ENCODE measurements around the gene PCSK6.
A peak's percentile ranks its signal among the peaks of the same experiment; 100 is the strongest.

PCSK6 gene

GRCh38 chr15:101522621-101523559 lies 33.4 kb upstream of the PCSK6 start:
- DNase-seq (ENCODE audit: low spot score) = no peak

DNA sequence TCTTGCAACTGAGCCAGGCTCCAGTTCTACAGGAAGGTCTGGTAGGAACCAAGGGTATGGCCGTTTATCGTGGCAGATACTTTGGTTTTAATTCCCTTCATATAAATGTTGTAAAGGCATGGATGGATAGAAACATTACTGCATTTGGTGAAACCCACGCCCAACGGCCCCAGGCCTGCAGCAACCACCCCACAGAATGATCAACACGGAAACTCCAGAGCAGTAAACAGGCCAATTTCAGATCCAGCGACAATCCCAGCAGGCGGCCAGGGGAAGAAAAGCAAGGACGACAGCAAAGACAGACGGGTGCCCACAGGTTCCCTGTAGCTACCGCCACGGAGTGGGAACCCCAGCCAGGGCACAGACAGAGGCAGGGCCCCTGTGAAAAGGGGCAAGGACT lies 32.6 kb upstream of the PCSK6 start:
- no peak for DNase-seq (ENCODE audit: low spot score)

- no peak for DNase-seq (ENCODE audit: low spot score)
These were observed 32.1 kb upstream of the PCSK6 start for GRCh38 chr15:101521591-101521990.

DNA sequence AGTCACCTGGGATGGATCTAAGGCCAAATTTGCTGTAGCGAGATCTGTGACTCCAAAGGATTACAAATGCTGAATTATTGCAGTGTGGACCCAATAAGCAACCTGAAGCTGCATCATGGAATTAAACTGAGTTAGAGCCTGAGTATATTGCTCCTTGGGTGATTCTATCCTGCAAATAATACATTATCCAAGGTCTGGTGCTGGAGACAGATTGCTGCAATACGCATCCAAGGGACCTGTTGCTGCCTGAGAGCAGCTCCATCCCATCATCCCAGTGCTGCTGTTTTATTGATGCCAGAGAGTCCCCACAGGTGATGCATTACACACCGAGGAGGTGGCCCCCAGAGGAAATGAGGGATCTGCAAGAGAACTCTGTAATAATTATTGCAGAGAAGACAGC lies 31.6 kb upstream of the PCSK6 start:
- DNase-seq (ENCODE audit: low spot score) = no peak

- no peak for DNase-seq (ENCODE audit: low spot score)
These were observed 30.9 kb upstream of the PCSK6 start for GRCh38 chr15:101520395-101520794.

DNA sequence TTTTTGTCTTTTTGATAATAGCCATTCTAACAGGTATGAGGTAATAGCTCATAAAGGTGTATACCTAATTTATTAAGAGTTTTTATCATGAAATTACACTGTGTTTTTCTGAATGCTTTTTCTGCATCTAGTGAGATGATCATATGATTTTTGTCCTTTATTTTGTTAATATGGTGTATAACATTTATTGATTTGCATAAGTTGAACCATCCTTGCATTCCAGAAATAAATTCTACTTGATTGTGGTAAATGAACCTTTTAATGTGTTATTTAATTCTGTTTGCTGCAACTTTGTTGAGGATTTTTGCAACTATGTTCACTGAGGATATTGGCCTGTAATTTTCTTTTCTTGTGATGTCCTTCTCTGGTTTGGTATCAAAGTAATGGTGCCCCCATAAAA lies 28.0 kb upstream of the PCSK6 start:
- no peak for DNase-seq (ENCODE audit: low spot score)

GRCh38 chr15:101514318-101514717 lies 24.8 kb upstream of the PCSK6 start:
- DNase-seq (ENCODE audit: low spot score) = no peak

GRCh38 chr15:101511717-101512116 lies 22.2 kb upstream of the PCSK6 start:
- DNase-seq (ENCODE audit: low spot score) = no peak

DNA sequence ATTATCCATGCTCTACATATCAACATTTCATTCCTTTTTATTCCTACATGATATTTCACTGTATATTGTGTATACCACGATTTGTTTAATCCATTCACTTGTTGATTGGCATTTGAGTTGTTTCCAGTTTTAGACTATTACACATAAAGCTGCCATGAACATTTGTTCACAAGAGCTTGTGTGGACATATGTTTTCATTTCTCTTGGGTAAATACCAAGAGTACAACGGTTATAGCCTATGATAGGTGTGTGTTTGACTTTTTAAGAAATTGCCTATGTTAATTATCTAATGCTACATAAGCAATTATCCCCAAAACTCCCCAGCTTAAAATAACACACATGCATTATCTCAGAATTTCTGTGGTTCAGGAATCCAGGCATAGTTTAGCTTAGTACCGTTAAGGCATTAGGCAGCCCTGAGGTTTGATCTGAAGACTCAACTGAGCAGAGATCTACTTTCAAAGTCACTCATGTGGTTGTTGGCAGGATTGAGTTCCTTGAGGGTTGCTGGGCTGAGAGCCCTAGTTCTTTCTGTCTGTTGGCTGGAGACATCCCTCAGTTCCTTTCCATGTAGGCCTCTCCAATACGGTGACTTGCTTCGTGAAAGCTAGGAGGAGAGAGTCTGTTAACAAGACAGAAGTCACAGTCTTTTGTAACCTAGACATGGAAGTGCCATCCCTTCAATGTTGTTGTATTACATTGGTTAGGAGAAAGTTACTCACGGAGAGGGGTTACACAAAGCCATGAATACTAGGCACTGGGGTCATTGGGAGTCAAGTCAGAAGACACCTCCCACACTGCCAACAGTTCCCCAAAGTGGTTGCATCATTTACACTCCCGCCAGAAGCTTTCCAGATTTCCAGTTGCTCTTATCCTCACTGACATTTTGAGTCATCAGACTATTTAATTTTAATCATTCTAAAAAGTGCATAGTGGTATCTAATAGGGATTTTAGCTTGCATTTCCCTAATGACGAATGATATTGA lies 21.0 kb upstream of the PCSK6 start:
- no peak for DNase-seq (ENCODE audit: low spot score)

GRCh38 chr15:101509279-101509678 lies 19.8 kb upstream of the PCSK6 start:
- DNase-seq (ENCODE audit: low spot score) = no peak

DNA sequence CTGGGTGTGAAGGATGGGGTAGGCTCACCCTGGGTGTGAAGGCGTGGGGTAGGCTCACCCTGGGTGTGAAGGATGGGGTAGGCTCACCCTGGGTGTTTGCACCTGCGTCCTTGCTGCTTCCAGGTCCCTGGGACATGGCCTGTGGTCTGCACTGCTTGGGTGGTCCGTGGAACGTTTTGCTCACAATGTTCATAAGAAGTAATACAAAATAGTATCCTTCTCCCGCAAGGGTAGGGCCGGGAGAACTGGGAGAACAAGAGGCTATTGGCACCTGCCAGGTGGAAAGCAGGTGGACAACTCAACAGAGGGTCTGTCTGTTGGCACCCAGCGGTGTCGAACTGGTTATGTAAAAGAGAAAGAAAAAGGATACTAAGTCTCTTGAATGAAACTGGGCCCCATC lies 17.0 kb upstream of the PCSK6 start:
- DNase-seq (ENCODE audit: low spot score) = no peak

DNA sequence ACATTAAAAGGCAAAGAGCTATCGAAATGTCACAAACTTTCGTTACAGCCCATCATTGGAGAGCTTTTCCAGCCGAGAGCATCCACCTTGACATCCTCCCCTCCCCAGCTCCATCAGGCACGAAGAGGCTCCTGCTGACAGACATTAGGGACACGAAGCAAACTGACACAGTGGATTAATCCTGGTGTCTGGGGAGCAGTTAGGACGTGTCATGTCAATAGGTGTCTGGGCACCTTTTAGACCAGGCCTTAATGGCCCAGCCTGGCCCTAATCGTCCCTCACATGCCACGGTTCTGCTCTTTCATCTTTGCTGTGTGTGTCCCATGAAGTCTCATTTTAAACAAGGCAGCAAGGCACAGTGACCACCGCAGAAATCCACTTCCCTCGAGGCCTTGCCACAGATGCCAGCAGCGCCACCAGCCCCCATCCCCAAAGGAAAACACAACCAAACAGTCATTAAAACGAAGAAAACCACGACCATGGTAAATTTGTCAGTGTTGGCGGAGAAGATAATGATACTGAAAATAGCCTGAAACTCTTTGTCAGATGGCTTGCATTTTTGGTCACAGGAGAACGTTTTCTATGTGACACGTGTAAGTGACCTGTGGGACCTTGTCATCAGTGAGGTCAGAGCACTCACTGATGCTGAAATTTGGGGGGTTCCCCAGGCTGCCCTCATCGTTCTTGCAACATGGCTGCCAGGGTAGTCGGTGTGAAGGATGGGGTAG lies 16.3 kb upstream of the PCSK6 start:
- no peak for DNase-seq (ENCODE audit: low spot score)

- DNase-seq (ENCODE audit: low spot score) = peak; percentile 7
These were observed 15.5 kb upstream of the PCSK6 start for GRCh38 chr15:101504866-101505609.

DNA sequence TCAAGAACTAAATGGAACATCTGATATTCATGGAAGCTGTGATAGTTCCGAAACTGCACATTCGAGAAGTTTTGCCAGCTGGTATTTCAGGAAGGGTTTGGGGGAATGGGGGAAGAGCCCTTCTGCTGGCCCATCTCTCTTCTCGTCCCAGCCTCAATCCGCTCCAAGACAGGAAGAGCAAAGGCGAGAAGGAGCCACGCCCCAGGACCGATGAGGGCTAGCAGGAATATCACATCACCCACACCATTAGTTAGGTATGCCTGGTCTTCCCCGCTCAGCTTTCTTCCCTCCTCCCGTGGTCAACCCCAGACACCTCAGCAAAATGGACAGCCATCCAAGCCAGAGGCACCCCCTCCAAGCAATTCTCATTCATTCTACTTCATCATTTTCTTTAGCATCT lies 14.9 kb upstream of the PCSK6 start:
- no peak for DNase-seq (ENCODE audit: low spot score)

DNA sequence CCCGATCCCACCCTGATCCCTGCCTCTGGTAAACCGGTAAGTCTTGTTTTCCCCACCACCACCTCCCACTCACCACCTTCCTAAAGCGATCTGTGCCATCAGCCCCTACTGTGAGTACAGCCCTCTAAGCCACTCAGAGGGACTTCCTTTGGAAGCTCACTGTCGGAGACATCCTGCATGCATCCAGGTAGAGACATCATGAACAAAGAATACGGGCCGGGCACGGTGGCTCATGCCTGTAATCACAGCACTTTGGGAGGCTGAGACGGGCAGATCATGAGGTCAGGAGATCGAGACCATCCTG lies 13.7 kb upstream of the PCSK6 start:
- no peak for DNase-seq (ENCODE audit: low spot score)

DNA sequence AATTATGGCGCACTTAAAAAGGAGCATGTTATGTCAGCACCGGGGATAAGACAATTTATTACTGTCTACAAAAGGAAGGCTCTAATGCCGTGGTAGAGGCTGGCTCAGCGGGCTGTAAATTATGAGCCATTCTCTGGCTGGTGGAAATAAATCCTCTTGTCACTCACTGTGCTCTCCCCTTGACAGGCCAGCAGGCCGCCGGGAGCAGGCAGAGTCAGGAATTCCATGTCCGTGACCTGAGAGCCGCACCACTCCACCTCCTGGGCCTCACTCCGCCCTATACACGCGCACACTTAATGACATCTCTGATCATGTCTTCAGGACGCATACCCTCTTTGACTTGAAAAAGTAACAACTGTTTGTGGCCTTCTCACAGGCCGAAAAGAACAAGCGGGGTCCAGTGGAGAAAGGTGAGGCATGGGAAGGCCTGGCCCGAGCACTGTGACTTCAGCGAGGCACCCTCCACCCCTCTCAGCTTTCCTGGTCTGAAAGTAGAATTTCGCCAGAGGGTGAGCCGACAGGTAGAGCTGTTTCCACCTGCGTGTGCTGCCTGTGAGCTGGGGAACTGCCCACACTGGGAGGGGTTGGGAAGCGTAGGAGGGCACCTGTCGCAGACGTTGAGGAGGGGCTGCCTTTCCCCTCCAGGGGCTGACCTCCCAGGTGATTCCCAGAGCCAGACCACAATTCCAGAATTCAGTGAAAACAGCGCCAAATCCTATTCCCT lies 13.2 kb upstream of the PCSK6 start:
- no peak for DNase-seq (ENCODE audit: low spot score)

GRCh38 chr15:101501703-101502373 lies 12.3 kb upstream of the PCSK6 start:
- DNase-seq (ENCODE audit: low spot score) = no peak

DNA sequence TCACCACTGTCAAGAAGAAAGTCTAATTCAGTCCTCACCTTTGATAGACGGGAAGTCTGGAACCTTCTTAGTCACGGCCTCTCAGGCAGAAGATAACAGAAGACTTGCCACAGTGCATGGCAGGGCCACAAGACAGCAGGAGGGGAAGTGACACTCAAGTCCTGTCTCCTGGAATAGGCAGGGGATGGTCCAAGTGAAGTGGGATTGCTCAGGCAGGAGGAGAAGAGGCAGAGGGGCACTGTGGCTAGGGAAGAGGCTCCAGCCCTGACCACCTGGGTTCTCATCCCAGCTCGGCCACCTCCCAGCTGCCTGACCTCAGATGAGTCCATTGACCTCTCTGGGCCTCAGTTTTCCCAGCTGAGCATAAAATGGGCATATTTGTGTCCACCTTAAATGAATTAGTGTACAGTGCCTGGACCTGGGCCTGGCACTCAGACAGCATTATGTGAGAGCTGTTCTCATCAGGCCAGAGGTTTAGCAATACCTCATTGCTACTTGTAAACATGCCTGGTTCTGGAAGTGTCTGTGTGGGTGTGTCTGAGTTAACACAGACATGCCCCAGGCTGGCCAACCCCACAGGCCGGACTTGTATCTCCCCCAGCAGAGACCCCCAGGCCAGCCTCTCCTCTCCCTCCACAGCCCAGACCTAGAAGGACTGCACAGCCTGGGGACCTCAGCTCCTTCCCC lies 11.5 kb upstream of the PCSK6 start:
- DNase-seq (ENCODE audit: low spot score) = peak; percentile 45

GRCh38 chr15:101499863-101500713 lies 10.6 kb upstream of the PCSK6 start:
- DNase-seq (ENCODE audit: low spot score) = peak; percentile 45

Data from kidney tubule cell (primary cell).